Measurements from ENCODE around the gene SMIM33.
A peak's percentile ranks its signal among the peaks of the same experiment; 100 is the strongest.
"Not testable (repeated sequence)": the region's sequence is repeated elsewhere in the genome, so short reads cannot be mapped to it uniquely, and the experiment has no call there.

The SMIM33 gene

GRCh38 chr5:139482050-139482889 lies 11.5 kb downstream of the SMIM33 start, which contains the start of gene STING1:
STING1 (minus strand) TSS chr5:139482758; CDS start chr5:139481704, 1,054 bp downstream.
- peak; percentile 99 for DNase-seq (ENCODE audit: low read depth)

DNA sequence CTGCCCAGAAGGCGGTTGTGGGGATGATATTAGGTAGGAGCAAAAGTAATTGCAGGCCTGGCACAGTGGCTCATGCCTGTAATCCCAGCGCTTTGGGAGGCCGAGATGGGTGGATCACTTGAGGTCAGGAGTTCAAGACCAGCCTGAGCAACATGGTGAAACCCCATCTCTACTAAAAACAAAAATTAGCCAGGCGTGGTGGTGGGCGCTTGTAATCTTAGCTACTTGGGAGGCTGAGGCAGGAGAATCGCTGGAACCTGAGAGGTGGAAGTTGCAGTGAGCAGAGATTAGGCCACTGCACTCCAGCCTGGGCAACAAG lies 12.0 kb downstream of the SMIM33 start:
- not testable (repeated sequence) for DNase-seq (ENCODE audit: low read depth)

DNA sequence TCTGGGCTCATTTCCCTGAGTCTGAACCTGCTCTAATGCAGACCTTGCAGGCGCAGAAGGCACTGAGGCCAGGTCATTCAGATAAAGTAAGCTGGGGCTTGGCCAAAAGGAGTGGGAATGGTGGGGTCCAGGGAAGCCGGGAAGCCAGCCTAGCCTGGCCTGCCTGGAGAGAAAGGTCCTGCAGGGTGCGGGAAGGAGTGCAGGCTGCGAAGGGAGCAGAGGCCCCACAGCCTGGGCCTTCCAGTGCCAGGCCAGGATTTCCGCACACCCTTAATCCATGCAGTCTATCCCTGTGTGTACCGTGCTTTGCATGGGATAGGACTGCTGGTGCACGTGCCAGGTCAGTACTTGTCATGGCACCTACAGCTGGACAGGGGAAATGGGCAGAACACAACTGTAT lies 15.4 kb downstream of the SMIM33 start:
- no peak for DNase-seq (ENCODE audit: low read depth)

DNA sequence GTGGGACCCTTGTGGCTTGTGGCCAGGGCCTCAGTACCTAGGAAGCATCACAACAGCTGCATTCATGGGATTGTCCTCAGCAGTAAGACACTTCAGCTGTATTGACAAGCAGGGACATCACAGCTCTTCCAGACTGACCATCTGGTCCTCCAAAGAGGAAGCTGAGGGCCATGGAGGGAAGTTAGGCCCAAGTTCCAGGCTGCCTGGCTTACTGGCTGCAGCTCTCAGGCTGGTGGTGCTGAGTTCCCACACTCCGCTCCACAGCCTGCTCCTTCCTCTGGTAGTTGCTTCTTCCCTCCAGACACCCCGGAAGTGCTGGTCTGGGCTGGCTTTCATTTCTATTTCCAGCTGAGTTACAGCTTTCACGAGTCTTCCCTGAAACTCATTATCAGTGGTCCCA lies 17.5 kb downstream of the SMIM33 start:
- no peak for DNase-seq (ENCODE audit: low read depth)

- DNase-seq (ENCODE audit: low read depth), result peak; percentile 70
Observed at GRCh38 chr5:139492700-139493192, 21.9 kb downstream of the SMIM33 start.

GRCh38 chr5:139494256-139494655 lies 23.5 kb downstream of the SMIM33 start:
- peak; percentile 27 for DNase-seq (ENCODE audit: low read depth)

- DNase-seq (ENCODE audit: low read depth), result peak; percentile 49
Observed at GRCh38 chr5:139494832-139495231, 24.0 kb downstream of the SMIM33 start.

GRCh38 chr5:139495638-139496435 lies 25.0 kb downstream of the SMIM33 start:
- peak; percentile 92 for DNase-seq (ENCODE audit: low read depth)

GRCh38 chr5:139501381-139501780 lies 30.6 kb downstream of the SMIM33 start:
- no peak for DNase-seq (ENCODE audit: low read depth)

- not testable (repeated sequence) for DNase-seq (ENCODE audit: low read depth)
Observed at GRCh38 chr5:139503036-139503817, 32.4 kb downstream of the SMIM33 start.

GRCh38 chr5:139503879-139504278 lies 33.1 kb downstream of the SMIM33 start:
- not testable (repeated sequence) for DNase-seq (ENCODE audit: low read depth)

DNA sequence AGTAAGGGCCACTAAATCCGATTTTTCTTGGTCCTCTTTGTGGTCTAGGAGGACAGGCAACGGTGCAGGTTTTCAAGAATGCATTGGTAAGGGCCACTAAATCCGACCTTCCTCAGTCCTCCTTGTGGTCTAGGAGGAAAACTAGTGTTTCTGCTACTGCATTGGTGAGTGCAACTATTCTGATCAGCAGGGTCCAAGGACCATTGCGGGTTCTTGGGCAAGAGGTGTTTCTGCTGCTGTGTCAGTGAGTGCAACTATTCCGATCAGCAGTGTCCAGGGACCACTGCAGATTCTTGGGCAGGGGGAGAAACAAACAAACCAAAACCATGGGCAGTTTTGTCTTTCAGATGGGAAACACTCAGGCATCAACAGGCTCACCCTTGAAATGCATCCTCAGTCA lies 33.9 kb downstream of the SMIM33 start:
- not testable (repeated sequence) for DNase-seq (ENCODE audit: low read depth)

GRCh38 chr5:139512786-139513390 lies 42.1 kb downstream of the SMIM33 start:
- peak; percentile 17 for DNase-seq (ENCODE audit: low read depth)

GRCh38 chr5:139513434-139513833 lies 42.6 kb downstream of the SMIM33 start:
- DNase-seq (ENCODE audit: low read depth), result peak; percentile 83

- no peak for DNase-seq (ENCODE audit: low read depth)
Observed at GRCh38 chr5:139513852-139514485, 43.2 kb downstream of the SMIM33 start.

DNA sequence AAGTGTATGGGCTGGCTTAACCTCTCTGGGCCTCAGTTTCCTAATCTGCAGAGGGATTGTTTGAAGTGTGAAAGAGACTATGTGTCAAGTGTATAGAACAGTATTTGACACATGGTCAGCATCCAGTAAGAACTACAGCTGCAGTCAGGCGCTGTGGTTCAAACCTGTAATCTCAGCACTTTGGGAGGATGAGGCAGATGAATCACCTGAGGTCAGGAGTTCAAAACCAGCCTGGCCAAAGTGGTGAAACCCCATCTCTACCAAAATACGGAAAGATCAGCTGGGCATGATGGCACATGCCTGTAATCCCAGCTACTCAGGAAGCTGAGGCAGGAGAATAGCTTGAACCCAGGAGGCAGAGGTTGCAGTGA lies 43.7 kb downstream of the SMIM33 start:
- no peak for DNase-seq (ENCODE audit: low read depth)

DNA sequence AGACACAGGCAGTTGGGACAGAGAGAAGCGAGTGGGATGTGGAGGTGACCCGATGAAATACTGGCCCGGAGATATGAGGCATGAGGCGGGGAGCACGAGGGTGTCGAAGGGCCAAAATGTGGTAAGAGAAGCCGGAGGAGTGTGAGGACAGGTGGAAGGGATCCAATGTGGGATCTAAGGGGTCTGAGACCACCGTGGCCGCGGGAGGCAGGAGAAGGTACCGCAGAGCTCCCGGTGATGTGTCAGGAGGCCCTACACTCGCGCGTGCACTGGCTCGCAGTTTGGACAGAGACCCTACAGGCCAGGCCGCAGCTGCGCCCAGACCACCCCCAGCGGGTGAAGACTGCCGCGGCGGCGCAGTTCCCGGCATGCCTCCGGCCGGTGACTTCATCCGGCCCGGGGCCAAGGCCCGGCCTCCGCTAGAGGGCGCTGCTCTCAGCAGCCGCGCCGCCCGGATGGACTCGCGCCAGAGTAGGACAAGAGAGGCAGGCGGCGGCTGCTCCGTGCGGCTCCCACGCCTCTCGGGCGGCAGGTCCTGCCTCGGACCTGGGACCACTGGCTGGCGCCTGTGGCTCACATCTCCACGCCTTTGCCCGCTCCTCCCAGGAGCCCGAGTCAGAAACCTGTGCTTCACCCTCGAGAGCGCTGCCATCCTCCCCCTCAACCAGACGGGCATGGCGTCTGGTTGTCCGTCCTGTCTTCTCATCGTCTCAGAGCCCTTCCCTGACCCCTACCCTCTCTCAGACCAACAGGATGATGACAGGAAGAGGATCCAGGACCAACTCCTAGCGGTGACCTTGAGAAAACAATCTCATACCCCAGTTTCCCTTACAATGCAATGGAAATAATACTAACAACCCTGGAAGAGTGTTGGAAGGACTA lies 47.1 kb downstream of the SMIM33 start:
- DNase-seq (ENCODE audit: low read depth), result peak; percentile 87
